PC-9 (cell line): ENCODE data around the gene ZBTB26. TPM values are rescaled to one million over a fixed set of nuclear protein-coding genes. Genes with fewer than 3 reads are reported as not detected.
A peak's percentile ranks its signal among the peaks of the same experiment; 100 is the strongest.

Source experiments
- BruUV-seq: library from RNA; stranded (reverse); fragments of 400-500 nt; replicated peaks from 2 replicates; lab custom pipeline; 2021; lab: Mats Ljungman, UMichigan
- CTCF ChIA-PET: fragments of 300-600 bp; sonication (Branson Sonifier 250); formaldehyde crosslinking; loops from one replicate; lab custom pipeline; 2022; ENCODE audit warnings: antibody characterized with exemption; lab: Charles Lee
- POLR2A ChIA-PET: fragments of 300-600 bp; sonication (Branson Sonifier 250); formaldehyde crosslinking; loops from one replicate; lab custom pipeline; 2022; ENCODE audit warnings: antibody characterized with exemption; ENCODE audit not compliant: unreplicated experiment; lab: Charles Lee
- DNase-seq, 2 experiments: peaks; one replicate each; pipeline versions ENCODE4 v3.0.0 to v3.0.0-alpha.2; 2015 to 2022; ENCODE audit warnings: mixed read lengths in 1 of 2
- H2AFZ ChIP-seq: fragments of 200-600 bp; sonication (generic); 2 replicates; pipeline ENCODE4 v1.8.1; 2017; ENCODE audit warnings: antibody characterized with exemption
- H3F3A ChIP-seq: fragments of 200-600 bp; sonication (generic); 2 replicates; pipeline ENCODE4 v1.8.1; 2017; ENCODE audit warnings: antibody characterized with exemption, mild to moderate bottlenecking, low read depth; ENCODE audit not compliant: insufficient read depth
- H3K27ac ChIP-seq: fragments of 200-600 bp; sonication (generic); 2 replicates; pipeline ENCODE4 v1.6.1; 2016; ENCODE audit warnings: mixed run types
- H3K27me3 ChIP-seq: fragments of 200-600 bp; sonication (generic); 2 replicates; pipeline ENCODE4 v1.6.1; 2016; ENCODE audit warnings: low read depth, mixed run types; ENCODE audit not compliant: insufficient read depth
- H3K36me3 ChIP-seq: fragments of 200-600 bp; sonication (generic); 2 replicates; pipeline ENCODE4 v1.6.1; 2016; ENCODE audit warnings: low read depth, mixed run types
- H3K4me1 ChIP-seq: fragments of 200-600 bp; sonication (generic); replicated peaks from 2 replicates; pipeline ENCODE4 v1.6.1; 2016; ENCODE audit warnings: mixed run types; ENCODE audit not compliant: insufficient read depth
- H3K4me2 ChIP-seq: fragments of 200-600 bp; sonication (generic); 2 replicates; pipeline ENCODE4 v1.6.1; 2017; ENCODE audit warnings: mixed run types
- H3K4me3 ChIP-seq: fragments of 200-600 bp; sonication (generic); 2 replicates; pipeline ENCODE4 v1.6.1; 2016; ENCODE audit warnings: mixed run types
- H3K79me2 ChIP-seq: fragments of 200-600 bp; sonication (generic); 2 replicates; pipeline ENCODE4 v1.6.1; 2017; ENCODE audit warnings: low read depth, mixed run types
- H3K9me2 ChIP-seq: fragments of 200-600 bp; sonication (generic); 2 replicates; pipeline ENCODE4 v1.8.1; 2017; ENCODE audit warnings: mild to moderate bottlenecking; ENCODE audit not compliant: insufficient read depth
- H3K9me3 ChIP-seq: fragments of 200-600 bp; sonication (generic); 2 replicates; pipeline ENCODE4 v1.8.1; 2016; ENCODE audit warnings: low read depth; ENCODE audit not compliant: insufficient read depth
- H4K20me1 ChIP-seq: fragments of 200-600 bp; sonication (generic); 2 replicates; pipeline ENCODE4 v1.8.1; 2017; ENCODE audit not compliant: insufficient read depth
- CTCF ChIP-seq: fragments of 200-600 bp; sonication (generic); conservative IDR thresholded peaks from 2 replicates; pipeline ENCODE4 v1.6.1; 2017; ENCODE audit warnings: mixed run types, antibody characterized with exemption, mild to moderate bottlenecking, moderate library complexity
- EZH2 ChIP-seq: fragments of 200-600 bp; sonication (generic); IDR thresholded peaks from 2 replicates; pipeline ENCODE4 v1.8.0; 2017; ENCODE audit warnings: antibody characterized with exemption, low read depth
- intact Hi-C: fragments of 100-400 bp; cut with micrococcal nuclease; formaldehyde crosslinking; loops from one replicate; pipeline ENCODE4 v1.10.0; 2022; ENCODE audit not compliant: unreplicated experiment
- total RNA-seq: library from RNA; stranded (reverse); gene quantifications from 2 replicates; pipeline ENCODE4 v1.2.3, GENCODE V29; 2021

Gene ZBTB26
- total RNA-seq, 1 experiment from 2014 or later = 10.2 TPM

DNA sequence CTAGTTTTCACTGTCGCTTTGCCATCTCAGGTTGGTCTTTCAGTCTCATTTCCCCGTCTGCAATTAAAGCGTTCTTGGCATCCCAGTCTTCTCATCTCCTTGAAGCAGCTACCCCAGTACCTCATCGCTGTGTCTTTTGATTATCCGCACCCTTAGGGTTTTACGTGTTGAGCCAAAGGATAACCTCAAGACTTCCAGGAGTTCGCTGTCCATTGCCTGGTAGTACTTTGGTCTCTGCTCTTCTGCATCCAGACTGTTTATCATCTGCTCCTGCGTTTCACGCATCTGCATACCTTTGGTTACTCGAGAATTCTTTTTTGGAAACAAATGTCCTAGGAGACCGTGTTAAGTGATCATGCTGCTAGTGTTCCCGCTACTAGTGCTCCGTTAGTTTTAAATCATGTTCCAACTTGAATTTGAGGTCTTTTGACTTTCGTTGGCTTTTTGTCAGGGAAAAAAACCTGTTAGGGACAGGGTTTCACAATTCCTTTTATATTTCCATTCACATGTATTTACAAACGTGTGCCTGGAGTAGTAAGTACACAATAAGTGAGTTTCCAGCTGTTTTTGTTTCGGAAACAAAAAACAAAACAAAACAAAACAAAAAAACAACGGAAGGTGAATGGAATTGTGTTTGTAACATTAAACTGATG, 10.4 kb upstream of the ZBTB26 start:
- H2AFZ ChIP-seq = no peak overlapping the region
- H3K9me2 ChIP-seq = no peaks in the 10 kb centered on the region
- no peak for DNase-seq
- no peak for TF ChIP-seq EZH2
- no peak for TF ChIP-seq CTCF
- H3K9me3 ChIP-seq = no peaks in the 10 kb centered on the region
- no peaks in the 10 kb centered on the region for H3K27me3 ChIP-seq
- H3K27ac ChIP-seq = peak overlapping the region; percentile 81
- H3F3A ChIP-seq = peaks cover 19% of the 10 kb centered on the region; the same call in 1 of the 2 replicates
- CTCF ChIA-PET = interaction anchor here (0.7 to 0.9 kb wide), 2 partner anchors 10 to 301 kb away, joined by 3 to 15 read pairs; partner anchors contain the start of gene ZBTB26
- H3K36me3 ChIP-seq = peaks cover 13% of the 10 kb centered on the region; the same call in 1 of the 2 replicates
- H3K4me2 ChIP-seq = peak overlapping the region; percentile 85
- TSS peak; percentile 56 for BruUV-seq
- peak overlapping the region; percentile 89 for H3K4me3 ChIP-seq
- peaks cover 55% of the 10 kb centered on the region for H3K79me2 ChIP-seq
- intact Hi-C loops = loop anchor here (1.0 to 2.0 kb wide), 2 partner anchors 10 to 13 kb away; partner anchors contain the start of gene ZBTB26
- H3K4me1 ChIP-seq = peaks cover 34% of the 10 kb centered on the region
- H4K20me1 ChIP-seq = peaks cover 41% of the 10 kb centered on the region
- POLR2A ChIA-PET = no interaction called here

DNA sequence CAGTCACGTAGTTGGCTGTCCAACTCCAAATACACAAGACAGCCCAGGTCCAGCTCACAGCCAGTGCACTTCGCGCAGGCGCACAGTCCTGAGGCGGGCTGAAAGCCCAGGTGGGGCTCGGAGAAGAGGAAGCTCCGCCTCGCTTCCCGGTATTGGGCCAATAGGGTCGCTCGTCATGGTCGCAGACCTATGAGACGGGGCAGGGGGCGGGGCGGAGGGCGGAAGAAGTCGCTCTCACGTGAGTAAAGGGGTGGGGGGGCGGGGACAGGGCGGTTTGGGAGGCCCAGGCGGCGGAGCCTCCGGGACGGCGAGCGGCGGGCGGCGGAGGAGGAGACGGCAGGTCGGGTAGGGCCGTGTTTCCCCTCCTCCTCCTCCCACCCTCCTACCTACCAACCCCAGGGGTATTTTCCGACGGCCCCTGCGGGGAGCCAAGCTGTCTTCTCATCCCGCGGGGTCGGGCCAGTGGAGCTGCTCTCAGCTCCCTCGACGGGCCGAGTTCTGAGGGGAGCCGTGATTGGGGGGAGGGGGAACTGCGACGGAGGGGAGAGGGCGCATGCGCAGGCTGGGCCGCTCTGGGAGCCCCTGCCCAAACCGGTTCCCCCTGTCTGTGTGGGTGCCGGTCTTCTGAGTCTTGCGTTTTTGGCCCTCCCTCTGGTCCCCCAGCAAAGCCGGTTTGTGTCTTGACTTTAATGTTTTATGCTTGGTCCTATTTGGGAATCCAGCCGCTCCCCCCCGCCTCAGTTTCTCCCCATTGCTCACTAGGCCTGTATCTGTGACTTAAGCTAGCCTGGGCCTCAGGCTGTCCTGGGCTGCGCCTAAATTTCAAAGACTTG, 9.7 kb upstream of the ZBTB26 start, which contains the start of gene RABGAP1:
Gene RABGAP1 (plus strand): TSS at position 272 of the 833 bp plus-strand sequence. CDS start 16,040 bp downstream, outside the sequence.
- intact Hi-C loops = loop anchor here (1.0 to 2.0 kb wide), 2 partner anchors 10 to 14 kb away; partner anchors contain the start of gene ZBTB26
- Histone ChIP-seq H3K4me3 (peak within 1 kb of the TSS; percentile 89), H3K27me3 (no peaks in the 10 kb centered on the region), H3K27ac (peak within 1 kb of the TSS; percentile 81), H3F3A (peaks cover 16% of the 10 kb centered on the region; the same call in 1 of the 2 replicates), H3K79me2 (peaks cover 47% of the 10 kb centered on the region), H3K4me2 (peak within 1 kb of the TSS; percentile 85), H2AFZ (peak within 1 kb of the TSS; percentile 70), H3K9me2 (no peaks in the 10 kb centered on the region), H3K36me3 (peaks cover 6% of the 10 kb centered on the region; the same call in 1 of the 2 replicates), H3K4me1 (peaks cover 30% of the 10 kb centered on the region), H4K20me1 (peaks cover 35% of the 10 kb centered on the region), H3K9me3 (no peaks in the 10 kb centered on the region)
- ChIA-PET POLR2A (interaction anchor here (0.5 to 1.2 kb wide), 12 partner anchors 8 to 1001 kb away, joined by 3 to 25 read pairs (median 4); partner anchors contain the start of genes RC3H2, ZBTB26 and ZBTB6), CTCF (interaction anchor here (0.7 to 0.9 kb wide), 2 partner anchors 9 to 321 kb away, joined by 3 to 4 read pairs; partner anchors contain the start of gene ZBTB26)
- DNase-seq = peak; percentile 94 to 99
- TF ChIP-seq CTCF (no peak), EZH2 (no peak)
- no TSS peak for BruUV-seq

DNA sequence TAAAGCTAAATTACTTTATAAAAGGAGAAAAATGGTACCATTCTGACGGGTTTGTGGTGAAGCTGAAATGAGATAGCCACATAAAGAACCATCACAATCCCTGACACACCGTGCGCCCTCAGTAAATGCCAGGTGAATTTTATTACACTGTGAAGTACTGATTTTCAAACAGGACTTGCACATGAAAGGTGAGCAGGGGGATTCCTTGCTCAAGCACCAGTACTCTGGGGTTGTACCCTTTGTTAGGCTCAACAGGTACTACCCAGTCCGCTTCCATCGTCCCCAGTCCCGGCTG, 9.1 kb upstream of the ZBTB26 start:
- Histone ChIP-seq H3K9me3 (no peaks in the 10 kb centered on the region), H2AFZ (peak overlapping the region; percentile 70), H3F3A (peaks cover 16% of the 10 kb centered on the region; the same call in 1 of the 2 replicates), H3K27me3 (no peaks in the 10 kb centered on the region), H3K9me2 (no peaks in the 10 kb centered on the region), H3K4me1 (peaks cover 24% of the 10 kb centered on the region), H4K20me1 (peaks cover 37% of the 10 kb centered on the region), H3K4me3 (peak overlapping the region; percentile 56), H3K36me3 (0 out of 2 replicates have a peak, but pooled peaks cover under 1% of the 10 kb centered on the region), H3K4me2 (peak overlapping the region; percentile 79), H3K27ac (peak overlapping the region; percentile 38), H3K79me2 (peaks cover 46% of the 10 kb centered on the region)
- intact Hi-C loops = loop anchor here (2.0 kb wide), 1 partner anchor 14 kb away; no protein-coding TSS in a partner anchor
- ChIA-PET CTCF (interaction anchor here (0.7 to 0.9 kb wide), 2 partner anchors 9 to 321 kb away, joined by 3 to 4 read pairs; partner anchors contain the start of gene ZBTB26), POLR2A (interaction anchor here (0.6 to 1.2 kb wide), 11 partner anchors 8 to 1001 kb away, joined by 3 to 25 read pairs (median 5); partner anchors contain the start of genes RC3H2, ZBTB26 and ZBTB6)
- no peak for TF ChIP-seq EZH2
- no peak for TF ChIP-seq CTCF
- DNase-seq = no peak
- TSS peak; percentile 87 for BruUV-seq
